NCI-H345 (cell line): ENCODE results near the gene PLD1.
"Not testable (repeated sequence)": the region's sequence is repeated elsewhere in the genome, so short reads cannot be mapped to it uniquely, and the experiment has no call there.

Experiments
- DNase-seq: peaks from one replicate; lab custom pipeline; 2025; lab: John Stamatoyannopoulos, UW

Gene PLD1

DNA sequence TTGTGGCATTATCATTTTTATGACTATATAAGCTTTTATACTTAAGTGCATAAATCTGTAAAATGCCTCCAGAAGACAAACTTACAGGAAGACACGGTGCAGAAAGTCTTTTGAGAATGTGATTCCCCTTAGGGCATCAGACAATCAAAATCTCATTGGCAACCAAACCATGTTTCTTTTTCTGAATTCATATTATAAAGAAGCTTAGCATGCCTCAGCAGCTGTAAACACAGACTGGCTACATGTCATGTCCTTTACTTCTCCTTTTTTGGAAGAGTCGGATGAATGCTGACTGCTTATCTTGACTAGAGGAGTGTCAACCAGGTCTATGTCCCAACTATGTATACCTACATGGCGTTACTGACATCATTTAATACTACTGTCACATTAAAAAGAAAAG lies 150.1 kb downstream of the PLD1 start:
- DNase-seq: no peak

DNA sequence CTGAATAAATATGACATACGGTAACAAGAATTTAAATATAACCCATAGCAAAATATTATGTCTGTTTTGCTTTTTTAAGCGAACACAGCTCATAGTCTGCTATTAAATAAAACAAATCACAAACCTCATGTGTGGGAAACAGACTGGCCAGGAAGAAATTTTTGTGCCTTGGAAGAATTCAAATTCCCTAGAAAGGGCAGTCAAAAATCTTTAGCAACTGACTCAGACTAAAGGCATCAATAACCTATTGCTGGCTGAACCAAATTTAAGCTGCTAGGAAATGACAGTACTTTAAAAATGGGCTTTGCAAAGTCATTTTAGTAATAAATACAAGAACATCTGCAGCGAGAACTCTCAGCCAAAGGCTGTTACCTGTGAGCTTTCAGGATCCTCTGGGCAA lies 151.4 kb downstream of the PLD1 start:
- no peak for DNase-seq

- no peak for DNase-seq
Observed at GRCh38 chr3:171654809-171655208, 155.5 kb downstream of the PLD1 start.

GRCh38 chr3:171654326-171654725 lies 156.0 kb downstream of the PLD1 start:
- DNase-seq: no peak

DNA sequence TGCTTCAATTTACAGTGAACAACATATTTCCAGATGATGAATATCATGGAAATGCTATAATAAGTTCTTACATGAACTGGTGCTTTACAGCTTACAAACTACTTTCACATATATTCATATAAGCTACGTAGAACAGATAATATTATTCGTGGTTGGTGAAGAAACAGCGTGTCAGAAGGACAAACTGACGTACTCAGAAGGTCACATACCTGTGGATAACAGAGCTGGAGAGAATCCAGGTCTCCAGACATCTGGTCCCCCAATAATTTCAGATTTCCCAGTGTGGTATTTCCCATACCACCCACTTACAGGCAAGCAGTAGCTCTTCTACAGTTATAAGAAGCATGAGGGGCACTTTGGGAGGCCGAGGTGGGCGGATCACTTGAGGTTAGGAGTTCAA lies 156.6 kb downstream of the PLD1 start:
- no peak for DNase-seq

DNA sequence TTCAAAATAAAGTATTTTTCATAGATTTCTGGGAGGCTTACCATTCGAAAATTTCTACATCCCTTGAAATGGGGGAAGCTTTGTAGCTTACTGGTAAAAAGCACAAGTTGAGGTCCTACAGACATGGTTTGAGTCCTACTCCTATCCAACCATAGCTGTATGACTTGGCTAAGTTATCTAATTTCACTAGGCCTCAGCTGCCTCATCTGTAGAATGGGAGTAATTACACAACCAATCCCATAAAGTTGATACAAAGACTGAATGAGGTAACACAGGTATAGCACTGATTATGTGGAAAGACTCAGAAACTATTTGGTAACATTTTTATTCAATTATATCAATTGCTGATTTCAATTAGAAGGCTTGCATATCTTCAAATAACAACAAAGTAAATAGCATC lies 157.4 kb downstream of the PLD1 start:
- no peak for DNase-seq

- no peak for DNase-seq
Observed at GRCh38 chr3:171649911-171650592, 160.2 kb downstream of the PLD1 start.

DNA sequence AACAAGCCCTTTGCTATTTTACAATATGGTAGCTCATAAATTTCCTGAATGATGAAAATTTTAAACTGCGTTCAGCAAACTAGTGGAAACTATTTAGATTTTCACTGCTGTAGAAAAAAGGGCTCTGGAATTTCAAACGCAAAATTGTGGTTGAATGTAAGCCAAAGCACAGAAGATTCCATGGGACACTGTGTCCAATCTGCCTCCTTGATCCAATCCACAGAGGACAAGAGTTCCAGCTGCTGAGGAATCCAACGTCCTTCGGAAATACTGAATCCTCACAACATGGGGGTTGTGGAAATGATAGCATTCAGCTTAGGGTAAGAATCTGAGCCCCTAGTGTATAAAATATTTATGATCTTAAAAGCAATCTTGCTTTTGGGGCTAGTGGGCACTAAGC lies 161.0 kb downstream of the PLD1 start:
- DNase-seq: no peak

- DNase-seq: no peak
Observed at GRCh38 chr3:171648069-171648468, 162.2 kb downstream of the PLD1 start.

GRCh38 chr3:171646357-171647133 lies 163.7 kb downstream of the PLD1 start:
- no peak for DNase-seq

DNA sequence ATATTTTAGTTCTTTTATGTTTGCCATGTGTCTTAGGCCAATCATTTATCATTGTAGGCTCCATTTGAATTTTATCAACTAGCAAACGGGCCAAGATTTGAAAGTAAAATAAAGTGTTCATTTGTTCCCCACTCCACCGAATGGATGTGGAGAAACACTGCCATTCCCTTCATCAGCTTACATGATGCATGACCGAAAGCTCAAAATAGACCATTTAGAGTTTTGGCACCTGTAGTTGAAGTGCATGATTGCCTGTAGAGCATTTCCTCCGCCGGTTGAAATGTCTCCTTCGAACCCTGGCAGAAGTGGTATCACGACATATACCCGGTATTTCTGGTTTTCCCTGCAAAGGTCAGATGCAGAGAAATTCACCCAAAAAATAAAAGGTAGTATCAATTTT lies 165.6 kb downstream of the PLD1 start:
- DNase-seq: no peak

GRCh38 chr3:171643681-171644080 lies 166.6 kb downstream of the PLD1 start:
- DNase-seq: no peak

- DNase-seq: no peak
Observed at GRCh38 chr3:171643033-171643432, 167.2 kb downstream of the PLD1 start.

DNA sequence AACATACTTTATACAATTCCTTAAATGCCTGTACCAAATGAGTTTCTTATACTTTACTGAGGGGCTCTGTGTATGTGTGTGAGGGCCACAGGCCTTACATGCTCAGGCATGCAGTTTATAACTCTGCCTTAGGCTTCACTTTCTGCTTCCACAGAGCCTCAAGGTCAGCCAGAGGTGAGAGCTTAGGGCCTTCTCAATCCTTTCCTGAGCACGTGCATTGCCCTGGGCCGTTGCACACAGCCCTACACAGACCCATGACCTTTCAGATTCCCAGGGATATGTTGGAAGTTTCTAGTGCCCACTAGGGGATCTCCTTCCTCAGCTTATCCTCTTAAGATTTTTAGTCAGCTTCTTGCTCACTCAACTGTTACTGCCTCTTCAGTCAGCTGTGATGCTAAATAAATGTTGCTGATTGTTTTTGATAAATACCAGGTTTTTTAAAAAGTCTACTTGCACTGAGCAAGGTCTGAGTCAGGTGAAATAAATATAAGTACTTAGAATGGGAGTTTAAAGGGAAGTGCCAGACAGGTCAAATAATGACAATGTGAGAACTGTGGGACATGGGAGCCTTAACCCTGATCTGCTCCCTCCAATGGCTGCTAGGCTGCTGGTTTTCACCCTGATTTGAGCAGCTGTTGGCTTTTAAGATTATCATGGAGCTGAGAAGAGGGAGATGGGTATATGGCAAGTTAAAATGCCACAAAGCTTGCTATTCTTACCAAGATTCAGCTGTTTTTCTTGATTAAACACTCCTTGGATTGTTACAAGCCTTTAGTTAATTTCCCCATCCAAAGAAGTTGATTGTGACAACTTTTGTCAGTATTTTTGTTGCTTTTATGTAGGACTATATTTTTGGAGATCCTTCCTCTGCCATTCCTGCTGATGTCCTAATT lies 169.5 kb downstream of the PLD1 start:
- no peak for DNase-seq

DNA sequence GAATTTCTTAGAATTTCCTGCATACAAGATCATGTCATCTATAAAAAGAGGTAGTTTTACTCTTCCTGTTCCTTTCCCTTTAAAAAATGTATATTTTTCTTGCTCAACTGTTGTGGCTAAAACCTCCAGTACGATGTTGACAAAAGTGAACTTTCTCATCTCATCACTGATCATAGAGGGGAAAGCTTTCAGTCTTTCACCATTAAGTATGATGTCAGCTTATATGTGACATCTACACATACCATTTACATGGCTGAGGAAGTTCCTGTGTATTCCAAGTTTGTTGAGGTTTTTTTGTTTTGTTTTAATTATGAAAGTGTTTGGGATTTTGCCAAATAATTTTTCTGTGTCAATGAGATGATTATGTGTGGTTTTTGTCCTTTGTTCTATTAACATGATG lies 173.6 kb downstream of the PLD1 start:
- DNase-seq: no peak

DNA sequence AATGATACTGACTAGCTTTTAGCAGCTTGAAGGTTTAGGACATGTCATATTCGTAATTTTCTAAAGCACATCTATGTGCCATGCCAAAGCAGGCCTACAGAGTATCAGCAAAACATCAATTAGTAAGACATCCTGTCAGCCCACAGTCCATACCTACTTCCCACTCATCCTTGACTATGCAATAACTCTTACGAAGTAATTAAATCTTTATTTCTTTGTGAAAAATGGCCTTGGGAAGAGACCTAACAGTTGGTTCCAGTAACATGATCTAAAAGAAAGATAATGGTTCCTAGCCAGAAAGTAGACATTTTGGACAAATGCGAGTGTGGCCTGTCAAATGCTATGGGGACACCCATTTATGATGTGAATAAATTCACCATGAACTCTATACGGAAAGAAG lies 177.5 kb downstream of the PLD1 start:
- DNase-seq: no peak

DNA sequence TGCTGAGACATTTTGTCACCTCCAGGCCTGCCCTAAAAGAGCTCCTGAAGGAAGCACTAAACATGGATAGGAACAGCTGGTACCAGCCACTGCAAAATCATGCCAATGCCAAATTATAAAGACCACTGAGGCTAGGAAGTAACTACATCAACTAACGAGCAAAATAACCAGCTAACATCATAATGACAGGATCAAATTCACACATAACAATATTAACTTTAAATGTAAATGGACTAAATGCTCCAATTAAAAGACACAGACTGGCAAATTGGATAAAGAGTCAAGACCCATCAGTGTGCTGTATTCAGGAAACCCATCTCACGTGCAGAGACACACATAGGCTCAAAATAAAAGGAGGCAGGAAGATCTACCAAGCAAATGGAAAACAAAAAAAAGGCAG lies 183.5 kb downstream of the PLD1 start:
- DNase-seq: not testable (repeated sequence)

DNA sequence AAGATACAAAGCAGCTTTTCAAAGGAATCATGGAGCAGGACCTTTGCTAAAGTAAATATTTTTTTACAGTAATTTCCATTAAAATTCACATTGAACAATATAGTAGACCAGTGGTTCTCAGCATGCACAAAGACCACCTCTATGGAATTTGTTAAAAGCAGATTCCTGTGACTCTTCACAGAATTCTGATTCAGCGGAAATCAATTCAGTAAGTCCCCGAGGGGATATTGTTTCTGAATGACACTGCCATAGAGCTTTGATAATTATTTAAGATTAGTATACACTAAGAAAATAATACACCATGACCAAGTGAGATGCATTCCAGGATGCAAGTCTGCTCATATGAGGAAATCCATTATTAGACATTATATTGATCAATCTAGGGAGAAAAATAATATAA lies 188.2 kb downstream of the PLD1 start:
- DNase-seq: no peak

- no peak for DNase-seq
Observed at GRCh38 chr3:171620825-171621434, 189.4 kb downstream of the PLD1 start.

DNA sequence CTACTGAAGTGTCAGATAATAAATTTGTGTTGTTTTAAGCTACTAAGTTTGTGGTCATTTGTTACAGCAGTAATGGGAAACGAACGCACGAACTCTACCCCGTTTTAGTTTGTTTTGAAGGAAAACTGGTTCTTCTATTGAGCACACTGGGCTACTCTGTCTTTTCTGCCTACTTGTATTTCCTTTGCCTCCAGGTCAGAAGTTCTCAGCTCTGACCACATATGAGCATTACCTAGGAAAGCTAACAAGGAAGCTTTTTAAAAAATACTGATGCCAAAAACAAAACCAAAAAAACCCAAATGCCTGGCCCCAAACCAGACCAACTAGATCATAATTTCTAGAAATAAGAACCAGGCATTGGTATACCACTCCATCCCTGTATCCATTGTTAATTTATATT lies 193.5 kb downstream of the PLD1 start:
- DNase-seq: no peak

- DNase-seq: no peak
Observed at GRCh38 chr3:171615686-171616085, 194.6 kb downstream of the PLD1 start.

GRCh38 chr3:171615281-171615680 lies 195.0 kb downstream of the PLD1 start:
- no peak for DNase-seq
